ENCODE measurements around the gene ATAD5.
"Not testable (repeated sequence)": the region's sequence is repeated elsewhere in the genome, so short reads cannot be mapped to it uniquely, and the experiment has no call there.

The ATAD5 gene

DNA sequence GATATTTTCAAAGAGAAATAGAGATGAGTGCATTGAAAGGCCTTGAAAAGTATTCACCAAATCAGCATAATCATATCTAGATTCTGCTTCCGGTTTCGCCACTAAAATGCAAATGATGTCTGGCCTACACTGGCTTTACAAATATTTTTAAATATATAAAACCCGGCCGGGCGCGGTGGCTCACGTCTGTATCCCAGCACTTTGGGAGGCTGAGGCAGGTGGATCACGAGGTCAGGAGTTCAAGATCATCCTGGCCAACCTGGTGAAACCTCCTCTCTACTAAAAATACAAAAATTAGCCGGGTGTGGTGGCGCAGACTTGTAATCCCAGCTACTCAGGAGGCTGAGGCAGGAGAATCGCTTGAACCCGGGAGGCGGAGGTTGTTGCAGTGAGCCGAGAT is 8.8 kb upstream of the ATAD5 start:
- not testable (repeated sequence) for DNase-seq (ENCODE audit: low read depth)

DNA sequence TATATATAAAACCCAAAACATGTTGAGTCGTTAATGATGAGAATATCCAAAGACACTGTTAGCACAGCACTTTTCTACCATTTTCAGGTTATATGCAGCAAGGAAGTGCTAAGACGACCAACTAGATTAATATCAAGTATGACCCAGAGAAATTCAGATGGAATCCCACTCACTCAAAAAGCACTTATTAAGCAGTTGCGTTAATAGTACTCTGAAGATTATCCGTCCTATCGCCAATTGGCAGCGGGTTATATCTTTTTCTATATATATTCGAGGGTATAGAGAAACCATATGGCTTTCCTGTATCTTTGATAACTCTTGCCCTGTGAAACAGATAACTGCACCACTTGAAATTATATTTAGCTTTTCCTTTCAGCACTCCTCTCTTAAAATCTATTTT is 8.3 kb upstream of the ATAD5 start:
- no peak for DNase-seq (ENCODE audit: low read depth)

DNA sequence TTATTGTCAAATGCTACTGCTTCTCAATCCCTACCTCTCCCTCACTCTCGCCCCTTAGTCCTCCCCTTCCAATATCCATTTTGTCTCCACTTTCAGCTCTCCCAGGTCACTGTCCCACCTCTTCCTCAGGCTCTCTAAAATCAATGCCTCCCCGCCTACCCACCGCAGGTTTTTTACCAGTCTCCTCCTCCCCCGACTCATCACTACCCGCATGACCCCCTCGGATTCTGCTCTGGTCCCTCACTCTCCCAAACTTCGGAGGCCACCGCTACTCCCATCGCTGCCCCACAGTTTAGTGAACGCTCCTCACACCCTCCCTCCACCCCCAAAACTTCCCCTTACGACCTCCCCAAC is 7.8 kb upstream of the ATAD5 start:
- no peak for DNase-seq (ENCODE audit: low read depth)

DNA sequence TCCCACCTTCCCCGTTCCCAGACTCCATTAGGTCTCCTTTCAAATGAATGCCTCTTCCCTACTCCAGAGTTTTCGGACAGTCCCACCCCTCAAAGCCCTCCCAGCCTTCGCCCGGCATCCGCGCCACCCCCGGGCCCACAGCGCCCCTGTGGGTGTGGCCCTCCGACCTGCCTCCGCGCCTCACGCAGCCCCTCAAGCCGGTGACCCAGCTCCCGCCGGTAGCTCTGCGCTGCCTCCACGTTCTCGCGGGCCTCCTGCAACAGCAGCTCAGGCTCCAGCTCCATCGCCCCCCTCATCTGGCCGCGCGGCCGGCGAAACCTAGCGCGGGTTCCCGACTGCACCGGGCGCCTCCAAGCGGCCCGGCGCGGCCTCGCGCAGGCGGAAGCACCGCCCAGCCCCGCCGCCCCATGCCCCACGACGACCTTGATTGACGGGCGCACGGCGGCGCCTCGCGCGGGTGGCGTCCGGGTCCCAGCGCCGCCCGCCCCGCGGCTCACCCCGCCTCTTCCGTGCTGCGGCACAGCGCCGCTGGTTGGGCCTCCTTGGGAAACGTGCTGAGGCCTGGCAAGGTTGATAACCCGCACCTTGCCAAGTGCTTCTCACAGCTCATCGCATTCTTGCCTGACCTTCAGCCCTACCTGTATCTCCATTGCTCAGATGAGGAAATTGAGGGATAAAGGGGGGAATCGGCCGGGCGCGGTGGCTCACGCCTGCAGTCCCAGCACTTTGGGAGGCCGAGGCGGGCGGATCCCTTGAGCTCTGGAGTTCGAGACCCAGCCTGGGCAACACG is 7.2 kb upstream of the ATAD5 start, which contains the start of gene CRLF3:
Gene CRLF3 (minus strand): TSS at position 337 of the 790 bp plus-strand sequence. CDS start 41 bp downstream, at position 296.
- peak; percentile 85 for DNase-seq (ENCODE audit: low read depth)

DNA sequence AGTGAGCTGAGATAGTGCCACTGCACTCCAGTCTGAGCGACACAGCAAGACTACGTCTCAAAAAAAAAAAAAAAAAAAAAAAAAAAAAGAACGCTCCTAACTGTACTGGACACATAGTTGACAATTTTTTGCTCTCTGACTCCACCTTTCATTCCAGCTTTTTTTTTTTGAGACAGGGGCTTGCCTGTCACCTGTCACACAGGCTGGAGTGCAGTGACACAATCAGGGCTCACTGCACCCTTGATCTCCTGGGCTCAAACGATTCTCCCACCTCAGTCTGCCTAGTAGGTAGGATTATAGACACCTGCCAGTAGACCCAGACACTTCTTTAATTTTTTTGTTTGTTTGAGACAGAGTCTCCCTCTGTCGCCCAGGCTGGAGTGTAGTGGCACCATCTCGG is 4.7 kb upstream of the ATAD5 start:
- DNase-seq (ENCODE audit: low read depth): no peak

DNA sequence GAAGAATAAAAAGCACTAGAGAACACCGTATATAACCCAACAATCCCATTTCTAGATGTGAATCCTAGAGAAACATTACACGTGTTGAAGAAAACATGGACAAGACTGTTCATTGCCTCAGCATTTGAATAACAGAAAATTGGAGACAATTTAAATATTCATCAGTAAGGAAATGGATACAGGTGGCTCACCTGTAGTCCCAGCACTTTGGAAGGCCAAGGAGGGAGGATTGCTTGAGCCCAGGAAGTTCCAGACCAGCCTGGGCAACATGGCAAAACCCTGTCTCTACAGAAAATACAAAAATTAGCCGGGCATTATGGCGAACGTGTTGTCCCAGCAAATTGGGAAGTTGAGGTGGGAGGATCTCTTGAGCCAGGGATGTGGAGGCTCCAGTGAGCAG is 2.7 kb upstream of the ATAD5 start:
- no peak for DNase-seq (ENCODE audit: low read depth)

DNA sequence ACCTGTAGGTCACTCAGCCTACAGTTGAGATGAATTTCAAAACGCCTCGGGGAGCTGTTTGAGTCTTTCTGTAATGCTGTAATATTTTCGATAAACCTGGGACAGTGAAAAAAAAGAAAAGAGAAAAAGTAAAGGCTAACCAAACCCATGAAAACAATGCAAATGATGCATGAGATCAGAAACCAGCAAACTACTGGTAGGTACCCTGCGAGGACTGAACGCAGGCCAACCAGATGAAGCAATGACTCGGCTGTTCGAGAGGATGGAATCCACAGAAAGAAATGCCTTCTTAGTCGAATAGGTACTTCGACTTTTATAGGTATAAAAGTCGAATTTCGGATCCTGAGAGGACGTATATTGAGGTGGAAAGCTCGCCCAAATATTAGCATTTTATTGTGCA is 509 bp upstream of the ATAD5 start:
- no peak for DNase-seq (ENCODE audit: low read depth)

DNA sequence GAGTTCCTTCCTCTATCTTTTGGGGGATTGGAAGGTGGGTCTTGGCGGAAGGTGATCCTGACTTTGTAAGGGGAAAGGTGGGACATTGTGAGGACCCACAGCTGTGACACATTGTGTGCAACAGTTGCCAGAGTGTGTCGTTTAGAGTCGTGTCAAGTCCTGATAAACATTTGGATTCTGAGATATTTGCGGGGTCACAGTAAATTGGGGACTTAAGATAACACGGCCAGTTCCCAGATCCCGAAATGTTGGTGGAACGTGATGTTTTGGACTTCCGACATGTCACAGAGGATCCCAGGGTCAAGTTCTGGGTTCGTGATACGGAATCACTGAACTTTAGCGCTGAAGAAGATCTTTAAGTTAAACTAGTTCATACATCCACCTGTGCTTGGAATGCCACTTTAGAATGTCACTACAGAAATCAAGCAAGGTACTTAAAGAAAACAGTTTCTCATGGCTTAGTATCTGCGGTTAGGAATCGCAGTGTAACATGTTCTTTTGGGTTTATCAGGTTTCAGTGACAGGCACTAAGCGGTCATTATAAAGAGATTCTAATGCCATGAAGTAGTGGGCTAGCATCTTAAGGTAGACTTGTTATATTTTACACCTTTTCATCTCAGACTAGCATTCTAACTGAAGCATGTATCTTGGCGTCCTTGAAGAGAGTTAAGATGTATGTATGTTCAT is 815 bp downstream of the ATAD5 start:
- no peak for DNase-seq (ENCODE audit: low read depth)

DNA sequence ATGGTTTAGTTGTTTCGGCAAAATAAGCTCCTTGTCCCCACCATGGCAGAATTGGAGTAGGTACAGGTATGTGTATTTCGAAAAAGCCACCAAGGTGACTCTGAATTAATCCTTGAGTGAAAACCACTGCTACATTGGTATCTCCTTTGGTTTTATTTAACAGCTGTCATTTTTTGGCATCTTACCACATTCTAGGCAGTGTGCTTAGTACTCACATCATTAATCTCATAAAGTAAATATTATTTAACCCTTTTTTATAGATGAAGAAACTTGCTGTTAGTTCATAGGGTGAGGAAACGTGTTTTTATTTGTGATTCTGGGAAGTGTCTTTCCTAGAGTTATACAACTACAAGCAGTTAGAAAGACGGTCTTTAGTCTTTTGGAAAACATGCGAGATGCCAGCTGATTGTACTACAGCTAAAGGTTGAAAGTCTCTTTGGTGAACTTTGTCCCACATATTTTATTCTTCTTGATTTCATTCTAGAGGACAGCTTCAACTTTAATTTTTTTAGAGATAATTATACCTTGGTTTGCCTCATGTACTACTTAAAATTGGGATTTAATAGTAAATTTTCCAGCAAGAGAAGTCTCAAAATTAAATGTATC is 6.5 kb downstream of the ATAD5 start:
- no peak for DNase-seq (ENCODE audit: low read depth)

DNA sequence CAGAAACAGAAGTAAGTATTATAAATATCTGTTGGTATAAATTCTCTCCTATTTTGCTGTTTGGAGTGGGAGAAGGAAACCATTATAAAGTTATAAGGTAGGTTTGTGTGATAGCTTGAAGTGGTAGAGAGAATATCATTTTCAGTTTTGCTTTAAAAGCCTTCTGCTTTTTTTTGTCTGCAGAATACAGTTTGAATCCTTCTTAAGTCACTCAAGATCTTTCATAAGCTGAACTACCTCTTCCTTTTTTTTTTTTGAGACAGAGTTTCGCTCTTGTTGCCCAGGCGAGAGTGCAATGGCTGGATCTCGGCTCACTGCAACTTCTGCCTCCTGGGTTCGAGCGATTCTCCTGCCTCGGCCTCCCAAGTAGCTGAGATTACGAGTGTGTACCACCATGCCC is 9.0 kb downstream of the ATAD5 start:
- no peak for DNase-seq (ENCODE audit: low read depth)

DNA sequence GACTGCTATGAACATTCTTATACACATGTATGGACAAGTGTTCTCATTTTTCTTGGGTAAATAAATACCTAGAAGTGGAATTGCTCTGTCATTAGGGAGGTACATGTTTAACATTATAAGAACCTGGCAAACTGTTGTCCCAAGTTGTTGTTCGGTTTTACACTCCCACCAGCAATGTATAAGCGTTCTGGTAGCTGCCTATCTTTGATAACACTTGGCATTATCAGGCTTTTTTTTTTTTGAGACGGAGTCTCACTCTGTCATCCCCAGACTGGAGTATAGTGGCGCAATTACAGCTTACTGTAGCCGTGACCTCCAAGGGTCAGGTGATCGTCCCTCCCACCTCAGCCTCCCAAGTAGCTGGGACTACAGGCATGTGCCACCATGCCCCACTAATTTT is 16.3 kb downstream of the ATAD5 start:
- DNase-seq (ENCODE audit: low read depth): no peak

DNA sequence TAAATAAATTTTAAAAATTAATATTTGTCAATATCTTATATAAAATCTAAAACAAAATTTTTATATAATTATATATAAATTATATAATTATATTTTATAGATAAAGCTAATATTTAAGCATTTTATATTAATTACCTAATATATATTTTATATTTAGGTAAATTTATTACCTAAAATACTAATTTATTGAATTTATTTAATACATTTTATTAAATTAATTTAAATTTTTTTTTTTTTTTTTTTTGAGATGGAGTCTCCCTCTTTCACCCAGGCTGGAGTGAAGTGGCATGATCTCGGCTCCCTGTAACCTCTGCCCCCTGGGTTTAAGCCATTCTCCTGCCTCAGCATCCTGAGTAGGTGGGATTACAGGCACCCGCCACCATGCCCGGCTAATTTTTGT is 22.4 kb downstream of the ATAD5 start:
- no peak for DNase-seq (ENCODE audit: low read depth)

DNA sequence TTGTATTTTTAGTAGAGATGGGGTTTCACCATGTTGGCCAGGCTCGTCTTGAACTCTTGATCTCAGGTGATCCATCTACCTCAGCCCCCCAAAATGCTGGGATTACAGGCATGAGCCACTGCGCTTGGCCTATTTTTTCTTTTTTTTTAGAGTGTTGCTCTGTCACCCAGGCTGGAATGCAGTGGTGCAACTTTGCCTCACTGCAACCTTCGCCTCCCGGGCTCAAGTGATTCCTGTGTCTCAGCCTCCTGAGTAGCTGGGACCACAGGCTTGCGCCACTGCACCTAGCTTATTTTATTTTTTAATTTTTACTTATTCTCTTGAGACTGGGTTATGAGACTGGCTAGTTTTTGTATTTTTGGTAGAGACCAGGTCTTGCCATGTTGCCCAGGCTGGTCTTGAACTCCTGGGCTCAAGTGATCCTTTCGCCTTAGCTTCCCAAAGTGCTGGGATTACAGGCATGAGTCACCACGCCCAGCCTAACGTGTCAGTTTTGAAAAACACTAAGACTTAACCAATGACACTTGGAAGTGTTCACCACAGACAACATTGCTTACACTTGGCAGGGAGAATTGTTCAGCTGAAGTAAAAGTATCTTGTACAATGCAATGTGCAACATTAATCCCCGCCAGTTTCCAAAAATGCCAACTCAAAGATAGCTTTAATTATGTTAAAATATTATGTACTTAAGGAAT is 26.9 kb downstream of the ATAD5 start:
- no peak for DNase-seq (ENCODE audit: low read depth)

DNA sequence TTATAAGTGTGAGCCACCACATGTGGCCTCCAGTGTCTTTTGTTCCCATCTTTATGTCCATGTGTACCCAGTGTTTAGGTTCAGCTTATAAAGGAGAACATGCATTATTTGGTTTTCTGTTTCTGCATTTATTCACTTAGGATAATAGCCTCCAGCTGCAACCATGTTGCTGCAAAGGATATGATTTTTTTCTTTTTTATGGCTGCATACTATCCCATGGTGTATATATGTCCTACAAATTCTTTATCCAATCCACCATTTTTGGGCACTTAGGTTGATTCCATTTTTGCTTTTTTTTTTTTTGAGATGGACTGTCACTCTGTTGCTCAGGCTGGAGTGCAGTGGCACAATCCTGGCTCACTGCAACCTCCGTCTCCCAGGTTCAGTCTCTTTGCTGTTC is 32.9 kb downstream of the ATAD5 start:
- no peak for DNase-seq (ENCODE audit: low read depth)

DNA sequence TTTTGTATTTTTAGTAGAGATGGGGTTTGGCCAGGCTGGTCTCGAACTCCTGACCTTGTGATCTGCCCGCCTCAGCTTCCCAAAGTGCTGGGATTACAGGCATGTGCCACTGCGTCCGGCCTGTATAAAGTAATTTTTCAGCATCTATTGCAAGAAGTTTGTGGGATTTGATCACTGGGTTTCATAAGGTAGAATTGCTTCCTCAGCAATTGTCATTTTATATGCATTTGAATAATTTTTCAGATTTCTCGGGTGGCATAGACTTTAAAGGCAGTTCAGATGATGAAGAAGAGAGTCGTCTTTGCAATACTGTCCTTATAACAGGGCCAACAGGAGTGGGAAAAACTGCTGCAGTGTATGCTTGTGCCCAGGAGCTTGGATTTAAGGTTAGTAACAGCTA is 37.2 kb downstream of the ATAD5 start:
- no peak for DNase-seq (ENCODE audit: low read depth)

DNA sequence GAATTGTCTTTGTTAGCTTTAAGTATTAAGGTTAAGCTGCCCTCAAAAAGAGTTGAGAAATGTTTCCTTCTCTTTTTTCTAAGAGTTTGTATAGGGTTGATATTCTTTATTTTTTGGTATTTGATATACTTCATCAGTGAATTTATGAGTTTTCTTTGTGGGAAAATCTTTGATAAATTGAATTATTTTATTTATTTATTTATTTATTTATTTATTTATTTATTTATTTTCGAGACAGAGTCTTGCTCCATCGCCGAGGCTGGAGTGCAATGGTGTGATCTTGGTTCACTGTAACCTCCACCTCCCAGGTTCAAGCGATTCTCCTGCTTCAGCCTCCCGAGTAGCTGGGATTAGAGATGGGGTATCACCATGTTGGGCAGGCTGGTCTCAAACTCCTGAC is 54.4 kb downstream of the ATAD5 start:
- DNase-seq (ENCODE audit: low read depth): no peak

DNA sequence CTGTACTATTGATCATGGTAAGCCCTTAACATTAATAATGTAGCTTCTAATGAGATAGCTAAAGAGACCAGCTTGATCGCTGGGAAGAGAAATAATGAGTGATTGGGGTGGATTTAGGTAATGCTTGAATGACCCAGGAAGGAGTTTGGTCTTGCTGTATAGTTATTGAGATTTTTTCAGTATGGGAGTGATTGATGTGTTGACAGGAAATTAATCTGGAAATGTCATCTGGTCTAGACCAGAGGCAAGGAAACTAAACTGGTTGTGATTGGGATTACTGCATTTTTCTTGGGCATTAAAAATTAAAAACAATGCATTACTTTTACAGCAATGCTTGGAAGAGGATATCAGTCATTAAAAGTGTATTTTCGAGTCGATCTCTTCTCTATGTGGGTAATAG is 62.5 kb downstream of the ATAD5 start:
- no peak for DNase-seq (ENCODE audit: low read depth)

DNA sequence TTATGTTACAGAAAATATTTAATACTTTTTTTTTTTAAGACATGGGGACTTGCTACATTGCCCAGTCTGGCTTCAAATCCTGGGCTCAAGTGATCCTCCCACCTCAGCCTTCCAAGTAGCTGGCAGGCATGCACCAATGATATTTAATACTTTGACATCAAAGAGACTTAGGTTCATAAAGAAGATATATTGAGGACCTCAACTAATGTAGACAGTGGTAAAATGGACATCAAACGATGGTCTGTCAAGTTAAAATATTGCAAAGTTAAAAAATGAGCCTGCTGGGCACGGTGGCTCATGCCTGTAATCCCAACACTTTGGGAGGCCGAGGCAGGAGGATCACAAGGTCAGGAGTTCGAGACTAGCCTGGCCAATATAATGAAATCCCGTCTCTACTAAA is 65.5 kb downstream of the ATAD5 start:
- DNase-seq (ENCODE audit: low read depth): no peak

DNA sequence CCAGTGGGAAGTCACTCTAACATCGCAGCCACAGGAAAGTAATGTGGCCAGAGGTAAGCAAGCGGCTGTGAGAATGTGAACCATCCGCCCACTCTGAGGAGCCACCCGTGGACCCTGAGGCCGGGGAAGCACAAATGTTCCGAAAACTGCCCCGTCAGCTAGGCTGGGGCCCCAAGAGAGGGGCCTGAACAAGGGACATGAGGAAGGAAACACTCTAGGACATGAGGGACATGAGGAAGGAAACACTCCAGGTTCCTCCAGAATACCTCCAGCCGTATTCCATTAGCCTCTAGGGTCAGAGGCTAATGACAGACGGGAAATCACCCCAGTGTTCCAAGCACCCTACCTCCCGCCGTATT is 74.0 kb downstream of the ATAD5 start:
- no peak for DNase-seq (ENCODE audit: low read depth)

DNA sequence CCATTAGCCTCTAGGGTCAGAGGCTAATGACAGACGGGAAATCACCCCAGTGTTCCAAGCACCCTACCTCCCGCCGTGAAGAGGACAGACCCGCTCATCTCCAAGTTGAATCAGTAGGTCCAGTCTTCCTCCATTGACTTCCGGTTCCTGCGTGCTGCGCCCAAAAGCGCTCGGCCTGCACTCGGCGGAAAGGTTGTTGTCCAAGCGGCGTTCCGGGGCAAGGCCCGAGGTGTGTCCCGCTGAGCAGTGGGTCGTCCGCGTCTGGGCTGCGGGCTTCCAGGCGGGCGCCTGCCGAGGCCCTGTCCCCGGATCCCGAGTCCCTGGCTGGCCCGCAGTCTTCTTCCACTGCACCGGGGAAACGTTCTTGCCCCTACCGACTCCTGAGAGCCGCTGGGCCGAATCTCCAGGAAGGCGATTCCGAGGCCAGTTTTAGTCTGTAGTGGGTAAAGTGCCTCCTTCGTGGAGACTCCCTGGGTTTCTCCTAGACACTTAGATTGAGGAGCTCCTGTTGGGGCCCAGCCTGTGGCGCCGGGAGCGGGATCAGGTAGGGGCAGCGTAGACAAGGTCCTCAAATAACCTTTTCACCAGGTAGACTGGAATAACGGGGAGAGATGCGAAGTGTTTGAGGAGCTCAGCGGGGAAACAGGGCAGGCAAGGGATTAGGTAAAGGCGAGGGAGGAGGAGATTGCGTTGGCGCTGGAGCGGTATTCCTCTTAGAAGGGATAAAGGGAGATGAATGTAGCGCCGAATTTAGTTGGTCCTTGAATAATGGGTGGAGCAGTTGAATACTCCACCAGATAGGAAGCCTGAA is 74.5 kb downstream of the ATAD5 start, which contains the start of gene TEFM:
Gene TEFM (minus strand): TSS at position 138 of the 811 bp plus-strand sequence. CDS start 40 bp downstream, at position 98.
- DNase-seq (ENCODE audit: low read depth): peak; percentile 71

DNA sequence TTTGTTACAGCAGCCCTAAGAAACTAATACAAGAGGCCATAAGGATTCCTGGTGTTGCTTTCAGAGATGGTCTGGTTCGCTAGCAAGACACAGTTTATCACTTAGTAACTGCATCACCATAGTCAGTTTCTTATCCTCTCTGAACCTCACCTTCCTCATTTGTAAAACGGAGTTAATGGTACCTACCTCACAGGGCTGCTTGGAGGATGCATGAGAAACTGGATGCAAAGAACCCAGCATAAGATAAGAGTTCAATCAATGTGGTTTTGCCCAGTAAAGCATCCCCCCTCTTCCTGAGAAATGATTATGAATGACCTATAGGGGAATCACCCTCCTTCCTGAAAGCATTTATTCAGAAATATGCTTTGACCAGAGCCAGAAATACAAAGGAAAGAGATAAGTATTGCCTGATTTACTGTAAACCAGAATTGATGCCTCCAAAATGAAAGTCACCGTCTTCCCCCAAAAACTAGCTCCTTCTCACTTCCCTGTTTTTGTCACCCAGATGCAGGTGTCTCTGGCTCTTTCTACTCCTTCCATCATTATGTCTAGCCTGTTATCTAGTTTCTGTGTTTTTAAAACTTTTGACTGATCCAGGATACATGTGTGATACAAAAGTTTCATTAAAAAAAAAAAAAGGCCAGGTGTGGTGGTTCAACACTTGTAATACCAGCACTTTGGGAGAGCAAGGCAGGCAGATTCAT is 77.1 kb downstream of the ATAD5 start:
- no peak for DNase-seq (ENCODE audit: low read depth)

All from T follicular helper cell (primary cell).